Activated gamma-delta T cell (primary cell): ENCODE results near the gene TGFA.

Experiments used
- DNase-seq: peaks from one replicate; lab custom pipeline; 2025; lab: John Stamatoyannopoulos, UW

The TGFA gene

DNA sequence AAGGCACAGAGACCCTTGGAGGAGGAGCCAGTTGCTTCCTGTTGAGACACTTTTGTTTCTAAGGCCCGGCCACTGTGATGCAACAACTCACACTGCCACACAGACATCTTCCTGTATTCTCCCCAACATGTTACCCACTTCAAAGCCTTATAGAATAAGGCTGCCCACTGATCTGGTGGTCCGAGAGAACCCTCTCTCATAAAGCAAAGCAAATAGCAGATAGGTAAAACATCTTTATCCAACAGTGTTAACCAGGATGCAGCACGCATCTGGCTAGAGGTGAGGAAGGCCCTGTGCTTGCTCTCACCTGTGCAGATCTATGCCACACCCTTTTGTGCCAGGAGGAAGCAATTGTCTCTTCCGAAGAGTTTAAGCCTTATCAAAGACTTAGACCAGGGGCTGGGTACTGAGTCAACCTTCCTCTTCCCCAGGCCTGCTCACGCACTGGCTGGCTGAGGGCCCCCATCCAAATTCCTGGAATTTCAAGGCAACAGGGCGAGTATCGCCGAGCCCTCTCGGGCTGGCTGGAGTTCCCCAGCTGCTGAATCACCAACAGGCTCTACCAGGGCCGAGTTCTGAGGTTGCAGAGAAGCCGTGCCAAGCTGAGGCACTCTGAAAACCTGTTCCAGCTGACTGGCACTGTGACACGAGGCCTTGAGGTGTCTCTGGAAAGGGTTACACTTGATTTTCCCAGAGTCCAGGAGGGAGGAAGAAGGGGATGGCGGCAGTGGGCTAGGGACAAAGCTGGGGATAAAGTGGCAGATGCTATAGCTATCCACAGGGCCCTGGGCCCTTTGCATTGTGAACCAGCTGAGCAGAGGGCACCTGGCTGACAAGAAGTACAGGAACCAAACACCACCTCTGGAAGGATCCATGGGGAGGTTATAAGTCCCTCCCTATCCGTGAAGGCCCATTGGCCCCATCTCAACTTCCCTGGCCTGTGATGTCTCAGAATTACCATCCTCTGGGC is 29.3 kb downstream of the TGFA start:
- no peak for DNase-seq

DNA sequence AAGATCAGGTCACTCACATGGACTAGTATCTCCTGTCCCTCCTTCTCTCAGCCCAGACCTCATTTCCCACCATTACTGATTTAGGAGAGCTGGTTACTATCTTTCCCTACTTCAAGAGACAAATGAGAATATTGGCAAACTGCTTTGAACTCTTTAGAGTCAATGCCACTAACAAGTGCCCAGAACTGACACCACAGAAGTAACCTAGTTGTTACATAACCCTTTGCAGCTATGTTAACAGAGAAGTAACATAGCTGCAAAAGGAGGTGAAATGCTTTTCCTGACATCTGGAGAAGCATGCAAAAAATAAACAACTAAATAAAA is 30.0 kb downstream of the TGFA start:
- DNase-seq = no peak

DNA sequence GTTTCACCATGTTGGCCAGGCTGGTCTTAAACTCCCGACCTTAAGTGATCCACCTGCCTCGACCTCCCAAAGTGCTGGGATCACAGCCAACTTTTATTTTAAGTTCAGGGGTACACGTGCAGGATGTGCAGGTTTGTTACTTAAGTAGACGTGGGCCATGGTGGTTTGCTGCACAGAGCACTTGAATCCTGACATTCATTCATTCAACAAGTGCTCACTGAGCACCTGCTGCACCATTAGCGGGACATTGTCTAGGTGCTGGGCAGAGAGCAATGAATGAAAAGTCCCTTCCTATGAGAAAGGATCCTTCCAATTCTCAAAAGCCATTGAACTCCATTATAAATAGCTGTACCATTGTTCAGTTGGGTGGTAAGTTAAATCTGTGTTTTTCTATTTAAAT is 31.0 kb downstream of the TGFA start:
- no peak for DNase-seq

DNA sequence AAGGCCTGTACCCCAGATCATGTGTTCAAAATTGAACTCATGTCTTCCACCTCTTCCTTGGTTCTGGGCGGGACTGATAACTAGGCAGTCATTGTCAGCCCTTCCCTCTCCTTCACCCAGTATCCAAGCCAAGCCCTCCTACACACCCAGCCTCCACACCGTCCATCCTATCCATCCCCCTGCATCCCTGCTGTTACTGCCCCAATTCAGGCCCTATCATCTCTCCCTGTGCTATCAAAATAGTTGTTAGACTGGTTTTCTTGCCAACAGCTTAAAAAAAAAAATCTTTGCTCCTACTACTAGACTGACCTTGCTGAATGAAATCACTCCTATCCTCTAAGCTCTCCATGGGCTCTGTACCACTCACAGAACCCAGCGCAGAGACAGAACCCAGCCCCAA is 32.8 kb downstream of the TGFA start:
- DNase-seq = no peak

DNA sequence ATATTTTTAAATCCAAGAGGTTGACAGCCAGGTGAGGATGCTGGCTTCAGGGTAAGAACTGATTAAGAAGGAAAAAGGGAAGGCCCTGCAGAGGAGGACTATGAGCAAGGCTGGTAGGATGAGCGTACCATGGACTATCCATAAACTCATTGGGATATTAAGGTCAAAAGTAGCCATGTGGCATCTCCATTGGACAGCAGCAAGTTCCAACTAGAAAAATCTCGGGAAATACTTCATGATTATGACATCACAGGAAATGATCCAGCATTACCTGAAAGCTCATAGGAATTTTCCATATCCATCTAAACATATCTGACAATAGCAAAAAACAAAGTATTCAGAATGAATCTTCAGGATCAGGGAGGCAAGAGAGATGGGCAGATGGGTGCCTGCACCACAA is 34.2 kb downstream of the TGFA start:
- no peak for DNase-seq

DNA sequence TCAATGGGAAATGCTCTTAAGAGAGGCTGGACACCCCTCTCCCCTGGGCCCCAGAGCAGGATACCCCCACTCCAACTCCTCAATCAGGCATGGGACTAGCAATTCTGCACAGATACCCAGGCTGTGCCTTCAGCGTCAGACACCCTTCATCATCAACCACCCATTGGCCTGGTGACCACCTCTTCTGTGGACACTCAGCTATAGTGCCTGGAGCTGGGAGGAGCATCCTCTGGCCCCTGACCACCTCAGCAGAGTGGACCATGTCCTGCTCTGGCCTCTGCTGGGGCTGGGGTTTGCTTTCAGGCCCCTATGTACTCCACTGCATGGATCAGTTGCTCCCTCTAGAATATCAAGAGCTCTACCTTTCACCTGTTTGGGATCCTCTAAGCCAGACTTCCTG is 35.1 kb downstream of the TGFA start:
- DNase-seq = no peak

DNA sequence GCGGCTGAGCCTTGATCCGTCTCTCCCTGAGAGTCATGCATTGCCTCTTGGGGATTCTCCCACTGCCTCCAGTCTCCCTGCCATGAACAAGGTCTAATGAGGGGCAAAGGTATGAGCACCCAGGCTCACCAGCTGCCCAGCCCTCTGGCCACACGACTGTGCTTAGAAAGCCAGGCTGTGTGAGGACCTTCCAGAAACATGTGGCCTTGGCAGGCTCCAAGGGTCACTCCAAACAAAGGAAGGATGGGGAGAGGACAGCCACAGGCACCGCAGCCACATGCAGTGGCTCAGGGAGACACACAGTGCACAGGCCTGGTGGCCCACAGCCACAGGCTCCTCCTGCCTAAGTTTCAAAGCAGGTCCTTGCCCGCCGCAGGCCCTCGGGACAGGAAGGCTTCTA is 35.8 kb downstream of the TGFA start:
- no peak for DNase-seq

DNA sequence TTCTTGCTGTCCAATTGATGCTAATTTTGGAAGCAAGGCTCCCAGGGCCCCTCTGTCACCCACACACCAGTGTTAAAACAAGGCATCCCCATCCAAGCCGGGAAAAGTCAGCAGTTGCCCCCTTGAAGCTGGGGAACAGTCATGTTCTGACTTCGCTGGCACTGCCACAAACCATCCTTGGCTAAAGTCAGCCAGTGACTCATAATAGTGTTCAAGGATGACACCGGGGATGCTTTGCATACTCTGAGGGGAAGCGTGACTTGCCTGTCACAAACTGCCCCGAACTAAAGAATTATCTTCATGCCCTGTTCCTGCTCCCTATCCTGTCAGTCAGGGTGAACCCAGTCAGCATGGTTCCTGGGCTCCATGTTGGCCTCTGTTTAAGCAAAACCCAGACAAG is 37.0 kb downstream of the TGFA start:
- DNase-seq = no peak

DNA sequence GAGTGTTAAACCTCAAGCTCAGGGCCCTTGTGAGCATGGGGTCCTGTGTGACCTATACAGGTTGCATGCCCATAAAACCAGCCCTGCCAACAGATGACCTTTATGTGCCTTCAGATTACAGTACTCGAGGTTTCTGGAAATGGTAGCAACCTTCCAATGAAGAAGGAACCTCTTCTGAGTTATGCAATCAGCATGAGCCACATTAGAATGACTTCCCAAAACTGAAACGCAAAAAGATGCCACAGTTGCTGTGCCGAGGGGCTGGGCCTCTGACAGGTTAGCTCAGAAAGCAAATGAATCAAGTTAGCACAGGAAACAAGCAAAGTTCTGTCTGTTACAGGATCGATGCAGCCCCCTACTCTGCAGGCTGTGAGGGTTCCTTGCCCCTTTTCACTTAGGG is 37.7 kb downstream of the TGFA start:
- DNase-seq = no peak

DNA sequence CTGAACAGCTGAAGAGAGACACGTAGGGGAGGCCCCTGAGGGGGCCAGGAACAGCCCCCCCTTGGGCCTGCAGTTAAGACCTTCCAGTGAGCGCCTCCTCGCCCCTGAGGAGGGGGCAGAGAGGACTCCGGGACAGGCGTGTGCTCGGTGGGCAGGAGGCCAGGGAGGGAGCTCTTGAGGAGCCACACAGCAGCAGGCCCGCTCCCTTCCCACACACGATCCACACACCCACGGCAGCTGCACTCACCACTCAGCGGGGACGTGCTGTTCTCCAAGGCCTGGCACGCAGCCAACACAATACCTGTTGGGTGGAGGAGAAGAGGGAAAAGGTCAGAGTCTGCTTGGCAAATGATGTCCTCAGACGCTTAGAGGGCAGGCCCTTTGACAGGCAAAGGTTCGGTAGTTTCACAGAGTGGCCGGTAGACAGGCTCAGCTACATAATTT is 39.0 kb downstream of the TGFA start:
- no peak for DNase-seq

DNA sequence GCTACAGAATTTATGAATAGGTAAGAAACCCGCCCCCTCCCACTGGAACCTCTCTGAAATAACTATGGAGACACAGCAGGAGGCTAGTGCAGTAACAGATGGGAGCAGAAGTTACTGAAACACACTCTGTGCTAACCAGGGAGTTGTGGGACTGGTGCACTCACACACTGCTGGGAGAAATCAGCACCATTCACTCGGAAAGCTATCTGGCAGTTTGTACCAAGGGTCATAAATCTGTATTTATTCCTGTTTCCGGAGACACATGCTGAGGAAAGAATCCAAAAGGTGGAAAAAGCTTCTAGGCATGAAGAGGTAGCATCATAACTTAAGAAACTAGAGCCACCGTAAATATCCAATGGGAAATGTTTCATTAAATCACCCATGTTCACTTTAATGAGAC is 39.9 kb downstream of the TGFA start:
- DNase-seq = no peak

DNA sequence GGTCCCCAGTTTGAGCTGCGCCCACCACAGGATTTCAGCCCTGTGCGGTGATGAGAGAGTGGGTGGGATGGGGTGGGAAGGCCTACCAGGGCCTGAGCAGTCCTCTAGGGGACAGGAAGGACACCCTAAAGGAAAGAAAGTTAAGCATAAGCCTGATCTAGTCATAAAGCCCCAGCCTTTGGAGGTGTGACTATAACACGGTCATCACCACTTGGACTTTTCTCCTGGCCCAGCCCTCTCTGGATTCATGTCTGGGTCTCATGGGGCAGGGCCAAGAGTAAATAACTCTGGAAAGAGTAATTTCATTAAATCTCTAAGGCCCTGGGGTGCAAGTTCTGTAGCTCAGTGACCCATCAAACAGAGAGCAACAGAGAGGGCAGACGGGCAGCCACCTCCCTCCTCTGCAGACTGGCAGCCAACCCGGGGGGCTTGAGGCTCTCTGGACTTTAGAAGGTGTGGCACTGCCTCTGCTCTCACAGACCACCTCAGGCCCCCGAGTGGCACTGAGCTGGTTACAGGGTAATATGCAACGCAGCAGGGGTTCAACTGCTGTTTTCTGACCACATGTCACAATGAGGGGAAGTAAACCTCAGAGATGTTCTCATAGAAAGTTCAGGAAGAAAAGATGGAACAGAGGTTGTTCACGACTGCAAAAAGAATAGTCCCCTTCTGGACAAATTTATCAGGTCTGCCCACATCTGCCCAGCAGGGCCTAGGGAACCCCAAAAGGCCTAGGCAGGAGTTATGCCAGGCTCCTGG is 41.5 kb downstream of the TGFA start:
- no peak for DNase-seq

DNA sequence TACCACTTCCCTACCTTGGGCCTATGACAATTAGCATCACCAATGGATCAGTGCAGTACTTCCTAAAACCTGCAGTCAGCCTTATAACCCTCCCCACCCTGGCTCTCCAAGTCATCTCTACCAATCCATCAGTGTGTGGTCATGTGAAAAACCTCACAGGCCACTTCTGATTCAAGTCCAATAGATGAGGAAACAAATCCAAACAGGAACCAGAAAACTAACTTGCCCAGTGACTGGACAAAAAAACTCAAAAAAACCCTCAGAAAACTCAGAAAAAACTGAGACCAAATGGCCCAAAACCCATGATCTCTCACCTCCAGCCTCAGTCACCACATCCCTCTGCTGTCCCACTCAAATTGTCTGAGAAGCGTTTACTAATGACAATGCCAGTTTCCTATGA is 43.3 kb downstream of the TGFA start:
- DNase-seq = no peak

DNA sequence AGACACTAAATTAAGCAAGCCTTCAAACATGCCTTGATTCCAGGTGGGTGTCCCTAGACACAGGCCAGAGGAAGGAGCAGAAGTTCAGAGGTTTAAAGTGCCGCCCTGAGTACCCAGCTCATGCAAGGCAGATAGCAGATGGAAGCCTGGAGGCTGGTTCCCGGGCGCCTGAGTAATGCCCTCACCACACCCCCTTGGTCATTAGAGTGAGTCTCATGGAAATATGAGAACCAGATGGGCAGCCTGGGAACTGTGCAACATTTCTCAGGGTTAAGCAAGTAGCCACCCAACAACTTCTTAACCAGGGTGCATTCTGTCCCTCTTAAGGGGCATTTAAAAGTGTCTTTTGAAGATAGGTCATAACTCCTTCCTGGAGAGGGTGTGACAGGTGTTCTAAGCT is 44.1 kb downstream of the TGFA start:
- no peak for DNase-seq

DNA sequence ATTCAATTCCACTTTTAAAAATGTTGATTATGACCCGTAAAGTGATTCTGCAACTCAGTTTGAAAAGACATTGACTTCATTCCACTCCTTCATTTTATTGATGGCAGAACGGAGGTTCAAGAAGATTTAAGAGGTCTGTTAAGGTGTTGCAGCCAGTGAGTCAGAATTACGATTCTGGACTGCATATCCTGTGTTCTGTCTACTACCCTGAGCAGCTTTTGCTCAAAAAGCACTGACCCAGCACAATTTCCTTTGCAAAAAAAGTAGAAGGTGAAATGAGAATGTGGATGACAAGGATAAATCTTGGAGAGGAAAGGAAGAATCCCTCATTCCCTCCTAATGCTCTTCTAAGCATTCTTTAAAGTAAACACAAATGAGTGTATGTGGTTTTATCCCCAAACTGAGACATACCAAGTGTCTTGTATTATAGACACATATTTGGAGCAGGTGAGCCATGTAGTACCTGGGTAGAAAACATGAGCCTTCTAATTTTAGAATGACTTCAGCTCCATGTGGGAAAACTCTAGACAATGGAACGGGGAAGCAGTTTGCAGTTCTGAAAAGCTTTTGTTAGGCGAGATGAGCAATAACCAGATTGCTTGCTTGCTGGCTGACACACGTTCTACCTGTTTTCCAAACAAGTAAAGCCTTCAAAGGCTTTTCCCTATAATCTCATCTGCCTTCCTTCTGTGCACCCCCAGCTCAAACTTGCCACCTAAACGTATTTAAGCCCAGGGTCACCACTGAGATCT is 44.7 kb downstream of the TGFA start:
- DNase-seq = no peak

DNA sequence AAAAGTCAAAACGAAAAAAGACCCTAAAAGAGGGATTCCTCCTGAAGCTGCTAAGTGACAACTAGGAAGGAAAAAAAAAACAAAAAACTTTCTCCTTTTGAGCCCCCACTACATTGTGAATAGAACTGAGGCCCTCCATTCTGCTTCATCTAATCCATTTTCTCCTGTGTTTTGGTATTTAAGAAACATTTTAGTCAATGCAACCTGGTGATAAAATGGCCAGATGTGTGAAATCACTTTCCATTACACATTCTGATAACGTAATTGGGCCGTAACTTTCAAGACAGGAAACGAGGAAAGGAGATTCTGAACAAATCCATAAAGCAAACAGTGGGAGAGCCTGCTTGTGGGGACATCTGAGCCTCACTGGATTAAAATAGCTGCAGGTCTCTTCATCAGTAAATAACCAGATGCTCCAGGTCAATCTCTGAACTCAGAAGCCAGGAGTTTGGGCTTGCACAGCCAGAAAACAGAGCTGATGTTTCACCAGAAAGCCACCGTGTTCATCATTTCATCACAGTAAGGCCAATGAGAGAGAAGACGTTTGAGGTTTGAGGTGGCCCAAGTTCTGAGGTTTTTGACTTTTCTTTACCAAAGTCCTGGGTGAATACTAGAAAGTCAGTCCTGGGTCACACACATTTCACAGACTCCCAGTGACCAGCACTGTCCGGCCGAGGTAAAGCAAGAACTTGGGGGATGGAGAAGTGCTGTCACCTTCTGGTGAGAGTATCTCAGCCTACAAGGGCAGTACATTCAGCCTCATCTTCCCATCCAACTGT is 47.8 kb downstream of the TGFA start:
- no peak for DNase-seq

DNA sequence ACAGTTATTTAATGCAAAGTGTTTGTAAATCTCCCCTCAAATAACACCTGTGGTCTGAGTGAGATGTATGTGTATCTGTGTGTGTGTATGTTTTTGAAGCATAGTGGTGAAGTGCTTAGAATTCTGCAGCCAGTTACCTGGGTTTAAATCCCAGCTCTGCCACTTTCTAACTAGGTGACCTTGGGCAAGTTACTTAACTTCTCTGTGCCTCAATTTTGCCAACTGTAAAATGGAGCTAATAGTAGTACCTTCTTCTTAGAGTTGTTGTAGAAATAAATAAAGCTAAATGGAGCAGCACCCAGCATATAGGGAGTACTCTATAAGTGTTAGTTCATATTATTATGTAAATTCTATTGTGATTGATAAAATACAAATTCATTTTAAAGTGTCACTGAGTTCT is 48.9 kb downstream of the TGFA start:
- no peak for DNase-seq

DNA sequence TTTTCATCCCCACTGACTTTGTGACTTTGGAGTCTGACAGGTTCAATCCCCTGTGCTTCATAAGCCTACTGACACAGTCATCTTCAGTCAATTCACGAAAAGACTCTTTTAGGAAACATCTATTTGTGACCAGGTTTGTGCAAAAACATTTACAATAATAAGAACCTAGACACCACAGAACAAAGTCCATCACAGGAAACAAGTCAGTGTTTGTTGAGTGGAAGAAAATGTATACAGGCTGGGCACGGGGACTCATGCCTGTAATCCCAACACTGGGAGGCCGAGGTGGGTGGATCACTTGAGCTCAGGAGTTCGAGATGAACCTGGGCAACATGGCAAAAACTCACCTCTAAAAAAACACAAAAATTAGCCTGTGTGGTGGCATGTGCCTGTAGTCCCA is 49.7 kb downstream of the TGFA start:
- DNase-seq = no peak

DNA sequence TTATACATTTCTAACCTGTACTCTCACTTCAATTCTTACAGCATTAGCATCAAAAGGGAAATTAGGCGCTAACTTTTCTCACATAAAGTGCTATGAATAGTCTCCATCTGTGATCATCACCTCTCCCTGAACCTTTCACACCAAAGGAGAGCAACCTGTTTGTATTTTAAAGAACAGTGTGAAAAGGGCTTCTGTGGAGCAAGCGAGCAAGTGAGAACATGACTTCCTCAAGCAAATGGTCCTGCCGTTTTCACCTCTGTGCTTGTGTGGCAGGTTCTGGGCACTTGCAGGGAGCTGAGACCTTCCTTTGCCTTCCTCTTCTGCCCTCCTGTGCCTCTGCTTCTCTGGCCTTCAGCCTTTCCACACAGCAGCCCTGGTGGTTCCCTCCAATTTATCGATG is 51.9 kb downstream of the TGFA start:
- DNase-seq = no peak

DNA sequence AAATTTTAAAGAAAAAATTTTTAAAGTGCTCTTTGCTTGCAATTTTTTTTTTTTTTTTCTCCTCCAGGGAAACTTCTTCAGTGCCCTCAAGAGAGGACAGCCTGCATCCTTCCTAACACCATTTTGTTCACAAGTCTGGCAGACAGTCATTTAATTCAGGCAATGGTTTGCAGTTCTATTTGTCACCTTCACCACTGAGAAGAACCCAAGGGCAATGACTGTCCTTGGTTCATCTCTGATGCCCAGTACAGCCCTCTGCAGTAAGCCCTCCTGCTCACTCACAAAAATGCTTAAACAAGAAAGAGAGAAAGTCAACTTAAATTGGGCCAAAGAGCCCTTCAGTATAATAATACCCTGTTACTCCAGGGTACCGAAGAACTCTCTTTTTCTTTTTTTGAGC is 52.4 kb downstream of the TGFA start:
- DNase-seq = no peak

DNA sequence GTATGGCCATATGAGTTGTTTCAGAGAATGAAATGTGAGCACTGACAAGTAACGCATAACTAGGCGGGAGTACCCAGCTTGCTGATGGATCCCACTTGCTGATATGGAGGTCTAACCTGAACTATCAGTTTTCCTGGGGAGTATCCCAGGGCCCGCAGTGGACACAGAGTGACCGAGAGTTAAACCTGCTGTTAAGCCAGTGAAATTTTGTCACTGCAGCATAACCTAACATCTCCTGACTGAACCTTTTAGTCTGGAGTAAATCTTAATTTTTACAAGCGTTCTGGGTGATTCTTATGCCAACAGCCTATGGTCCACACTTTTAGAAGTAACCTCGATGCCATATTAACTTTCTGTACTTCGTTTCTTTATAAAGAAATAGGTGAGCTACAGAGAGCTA is 54.4 kb downstream of the TGFA start:
- no peak for DNase-seq

DNA sequence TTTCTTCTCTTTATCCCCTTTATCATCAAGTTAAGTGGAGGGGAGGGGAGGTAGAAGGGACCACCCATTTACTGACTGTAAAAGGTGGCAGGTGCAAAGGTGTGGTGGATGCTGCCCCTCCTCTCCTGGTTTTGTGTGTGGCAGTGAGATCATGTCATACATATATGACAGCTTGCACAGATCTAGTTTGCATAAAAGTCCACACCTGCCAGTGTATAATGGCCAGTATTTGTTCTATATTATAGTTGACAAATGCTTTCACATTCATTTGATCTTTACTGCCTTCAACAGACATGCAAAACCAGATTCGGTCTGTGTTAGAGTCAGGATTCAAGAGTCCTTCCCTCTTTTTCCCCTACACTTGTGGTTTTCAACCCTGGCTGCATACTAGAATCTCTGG is 55.1 kb downstream of the TGFA start:
- no peak for DNase-seq
